ENCODE data around the gene JTB.

DNA sequence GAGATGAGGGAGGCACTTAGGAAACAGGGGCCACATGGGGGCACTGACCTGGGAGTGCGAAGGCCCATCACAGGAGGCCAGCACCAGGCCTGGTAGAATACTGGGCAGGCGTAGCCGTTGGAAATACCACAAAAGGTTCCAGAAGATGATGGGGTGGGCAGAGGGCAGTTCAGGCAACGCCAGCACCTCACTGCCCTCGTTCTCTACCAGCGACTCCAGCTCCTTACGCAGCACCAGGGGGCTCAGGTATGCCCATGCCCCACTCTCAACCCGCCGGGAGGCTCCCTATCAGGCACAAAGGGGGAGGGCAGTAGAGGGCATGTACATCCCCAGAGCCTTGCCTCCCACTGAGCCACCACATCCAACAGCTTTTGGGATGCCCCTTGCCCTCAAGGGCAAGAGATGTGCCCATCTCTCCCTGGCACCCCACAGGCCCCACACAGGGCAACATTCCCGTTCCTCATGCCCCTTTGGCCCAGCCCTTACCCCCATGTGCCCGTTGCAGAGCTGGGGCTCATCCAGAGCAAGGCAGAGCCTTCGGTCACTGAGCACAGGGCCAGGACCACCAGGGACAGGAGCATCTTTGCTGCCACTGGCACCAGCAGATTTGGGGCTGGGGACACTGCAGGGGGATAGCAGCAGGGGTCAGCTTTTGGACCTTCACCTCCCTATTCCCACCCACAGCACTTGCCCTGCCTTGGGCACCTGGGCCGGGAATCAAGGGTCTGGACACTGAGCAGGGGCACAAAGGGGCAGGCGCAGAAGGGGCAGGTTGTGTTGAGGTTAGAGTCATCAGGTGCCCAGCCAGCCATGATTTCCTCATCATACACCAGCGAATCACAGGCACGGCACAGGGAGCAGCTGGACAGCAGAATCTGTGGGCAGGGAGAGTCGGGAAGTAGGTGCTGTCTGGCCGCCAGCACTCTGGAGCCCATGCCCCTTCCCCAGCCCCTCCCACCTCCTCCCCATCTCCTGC, 45.0 kb downstream of the JTB start:
- TF ChIP-seq, protein P1, sequence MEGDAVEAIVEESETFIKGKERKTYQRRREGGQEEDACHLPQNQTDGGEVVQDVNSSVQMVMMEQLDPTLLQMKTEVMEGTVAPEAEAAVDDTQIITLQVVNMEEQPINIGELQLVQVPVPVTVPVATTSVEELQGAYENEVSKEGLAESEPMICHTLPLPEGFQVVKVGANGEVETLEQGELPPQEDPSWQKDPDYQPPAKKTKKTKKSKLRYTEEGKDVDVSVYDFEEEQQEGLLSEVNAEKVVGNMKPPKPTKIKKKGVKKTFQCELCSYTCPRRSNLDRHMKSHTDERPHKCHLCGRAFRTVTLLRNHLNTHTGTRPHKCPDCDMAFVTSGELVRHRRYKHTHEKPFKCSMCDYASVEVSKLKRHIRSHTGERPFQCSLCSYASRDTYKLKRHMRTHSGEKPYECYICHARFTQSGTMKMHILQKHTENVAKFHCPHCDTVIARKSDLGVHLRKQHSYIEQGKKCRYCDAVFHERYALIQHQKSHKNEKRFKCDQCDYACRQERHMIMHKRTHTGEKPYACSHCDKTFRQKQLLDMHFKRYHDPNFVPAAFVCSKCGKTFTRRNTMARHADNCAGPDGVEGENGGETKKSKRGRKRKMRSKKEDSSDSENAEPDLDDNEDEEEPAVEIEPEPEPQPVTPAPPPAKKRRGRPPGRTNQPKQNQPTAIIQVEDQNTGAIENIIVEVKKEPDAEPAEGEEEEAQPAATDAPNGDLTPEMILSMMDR (IDR thresholded peaks at IDR 0.05; ENCODE audit: poor library complexity, severe bottlenecking) = no peak
- no peak for TF ChIP-seq EZH2 (IDR thresholded peaks at IDR 0.05; ENCODE audit: borderline replicate concordance, insufficient read depth, low read length, poor library complexity, severe bottlenecking)
- no peak for TF ChIP-seq RAD21 (conservative IDR thresholded peaks at IDR 0.05)
- TF ChIP-seq POLR2AphosphoS5 (IDR thresholded peaks at IDR 0.05) = no peak
- TF ChIP-seq, protein P2, sequence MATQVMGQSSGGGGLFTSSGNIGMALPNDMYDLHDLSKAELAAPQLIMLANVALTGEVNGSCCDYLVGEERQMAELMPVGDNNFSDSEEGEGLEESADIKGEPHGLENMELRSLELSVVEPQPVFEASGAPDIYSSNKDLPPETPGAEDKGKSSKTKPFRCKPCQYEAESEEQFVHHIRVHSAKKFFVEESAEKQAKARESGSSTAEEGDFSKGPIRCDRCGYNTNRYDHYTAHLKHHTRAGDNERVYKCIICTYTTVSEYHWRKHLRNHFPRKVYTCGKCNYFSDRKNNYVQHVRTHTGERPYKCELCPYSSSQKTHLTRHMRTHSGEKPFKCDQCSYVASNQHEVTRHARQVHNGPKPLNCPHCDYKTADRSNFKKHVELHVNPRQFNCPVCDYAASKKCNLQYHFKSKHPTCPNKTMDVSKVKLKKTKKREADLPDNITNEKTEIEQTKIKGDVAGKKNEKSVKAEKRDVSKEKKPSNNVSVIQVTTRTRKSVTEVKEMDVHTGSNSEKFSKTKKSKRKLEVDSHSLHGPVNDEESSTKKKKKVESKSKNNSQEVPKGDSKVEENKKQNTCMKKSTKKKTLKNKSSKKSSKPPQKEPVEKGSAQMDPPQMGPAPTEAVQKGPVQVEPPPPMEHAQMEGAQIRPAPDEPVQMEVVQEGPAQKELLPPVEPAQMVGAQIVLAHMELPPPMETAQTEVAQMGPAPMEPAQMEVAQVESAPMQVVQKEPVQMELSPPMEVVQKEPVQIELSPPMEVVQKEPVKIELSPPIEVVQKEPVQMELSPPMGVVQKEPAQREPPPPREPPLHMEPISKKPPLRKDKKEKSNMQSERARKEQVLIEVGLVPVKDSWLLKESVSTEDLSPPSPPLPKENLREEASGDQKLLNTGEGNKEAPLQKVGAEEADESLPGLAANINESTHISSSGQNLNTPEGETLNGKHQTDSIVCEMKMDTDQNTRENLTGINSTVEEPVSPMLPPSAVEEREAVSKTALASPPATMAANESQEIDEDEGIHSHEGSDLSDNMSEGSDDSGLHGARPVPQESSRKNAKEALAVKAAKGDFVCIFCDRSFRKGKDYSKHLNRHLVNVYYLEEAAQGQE (IDR thresholded peaks at IDR 0.05; ENCODE audit: borderline replicate concordance) = no peak

All from neural cell (in vitro differentiated cells).